Adipose tissue (tissue), 3 donors: ENCODE data around the gene LSP1. TPM values are rescaled to one million over a fixed set of nuclear protein-coding genes. Genes with fewer than 3 reads are reported as not detected.

Experiments
- H3K27ac ChIP-seq: one replicate; pipeline ENCODE4 v1.5.1; 2013; ENCODE audit warnings: low read depth, low read length
- WGBS, 3 donors: extraction: QIAGEN DNeasy Blood & Tissue Kit; methylation state at CpG; one replicate each; pipeline ENCODE4 v1.1.7; 2013; 5-methylcytosine and 5-hydroxymethylcytosine counted together
- polyA plus RNA-seq, 3 donors: library from polyadenylated mRNA; stranded (reverse); fragments of 200-250 nt; gene quantifications; one replicate each; pipeline ENCODE4 v1.2.3, GENCODE V29; 2013
- donor health status: healthy with polysubstance abuse.
- donor health status: Bipolar disorder and iron deficiency.
- donor health status: healthy.

Gene LSP1
- polyA plus RNA-seq, 3 donors, result 5.2 to 187 (median 40.4) TPM

- 89 to 95% (median 91%) methylated on average over 13 of the region's 13 CpGs for WGBS, 3 donors
These were observed 3.6 kb downstream of the LSP1 start for GRCh38 chr11:1856306-1857005.

GRCh38 chr11:1857064-1857463 is 4.2 kb downstream of the LSP1 start:
- H3K27ac ChIP-seq, result no peak overlapping the region
- 75 to 91% (median 77%) methylated on average over 11 of the region's 11 CpGs for WGBS, 3 donors

More at GRCh38 chr11:1856306-1857005, 3.6 kb downstream of the LSP1 start:
- no peak overlapping the region for H3K27ac ChIP-seq

GRCh38 chr11:1858154-1858553 is 5.3 kb downstream of the LSP1 start:
- H3K27ac ChIP-seq, result no peak overlapping the region

GRCh38 chr11:1858576-1858975 is 5.7 kb downstream of the LSP1 start:
- WGBS, 3 donors, result 79 to 92% (median 92%) methylated on average over 7 of the region's 7 CpGs

More at GRCh38 chr11:1858154-1858553, 5.3 kb downstream of the LSP1 start:
- 79 to 94% (median 82%) methylated on average over 9 of the region's 9 CpGs for WGBS, 3 donors

GRCh38 chr11:1859004-1859403 is 6.1 kb downstream of the LSP1 start:
- no peak overlapping the region for H3K27ac ChIP-seq
- 83 to 92% (median 91%) methylated on average over 4 of the region's 4 CpGs for WGBS, 3 donors

More at GRCh38 chr11:1858576-1858975, 5.7 kb downstream of the LSP1 start:
- no peak overlapping the region for H3K27ac ChIP-seq

- 93 to 96% (median 94%) methylated on average over 1 of the region's 1 CpG for WGBS, 3 donors
- H3K27ac ChIP-seq, result no peak overlapping the region
These were observed 7.2 kb downstream of the LSP1 start for GRCh38 chr11:1860108-1860507.

GRCh38 chr11:1861435-1862411 is 8.8 kb downstream of the LSP1 start:
- WGBS, 3 donors, result 89 to 97% (median 96%) methylated on average over 4 of the region's 4 CpGs

GRCh38 chr11:1862588-1863351 is 9.9 kb downstream of the LSP1 start:
- WGBS, 3 donors, result 77 to 90% (median 79%) methylated on average over 13 to 14 of the region's 14 CpGs
- H3K27ac ChIP-seq, result no peak overlapping the region

More at GRCh38 chr11:1861435-1862411, 8.8 kb downstream of the LSP1 start:
- H3K27ac ChIP-seq, result no peak overlapping the region

GRCh38 chr11:1863352-1864216 is 10.7 kb downstream of the LSP1 start:
- 24 to 31% (median 26%) methylated on average over 27 of the region's 27 CpGs for WGBS, 3 donors
- no peak overlapping the region for H3K27ac ChIP-seq

GRCh38 chr11:1864231-1864630 is 11.3 kb downstream of the LSP1 start:
- WGBS, 3 donors, result 38 to 63% (median 51%) methylated on average over 18 of the region's 18 CpGs
- no peak overlapping the region for H3K27ac ChIP-seq

- 63 to 86% (median 72%) methylated on average over 30 of the region's 30 CpGs for WGBS, 3 donors
- H3K27ac ChIP-seq, result peak overlapping the region; percentile 42
These were observed 12.2 kb downstream of the LSP1 start for GRCh38 chr11:1864831-1865665.

- 77 to 85% (median 83%) methylated on average over 8 of the region's 8 CpGs for WGBS, 3 donors
- H3K27ac ChIP-seq, result no peak overlapping the region
These were observed 13.3 kb downstream of the LSP1 start for GRCh38 chr11:1866226-1866625.

- 67 to 86% (median 70%) methylated on average over 15 of the region's 15 CpGs for WGBS, 3 donors
- H3K27ac ChIP-seq, result no peak overlapping the region
These were observed 13.9 kb downstream of the LSP1 start for GRCh38 chr11:1866776-1867175.

GRCh38 chr11:1867381-1867780 is 14.5 kb downstream of the LSP1 start:
- WGBS, 3 donors, result 68 to 86% (median 77%) methylated on average over 5 to 8 of the region's 8 CpGs
- no peak overlapping the region for H3K27ac ChIP-seq

GRCh38 chr11:1868056-1868635 is 15.3 kb downstream of the LSP1 start:
- WGBS, 3 donors, result 71 to 95% (median 80%) methylated on average over 14 of the region's 14 CpGs
- no peak overlapping the region for H3K27ac ChIP-seq

GRCh38 chr11:1868636-1869291 is 15.9 kb downstream of the LSP1 start:
- H3K27ac ChIP-seq, result no peak overlapping the region
- 60 to 78% (median 64%) methylated on average over 20 to 25 of the region's 25 CpGs for WGBS, 3 donors
